Ishikawa (cell line): ENCODE data around the gene SLC43A1.

ENCODE experiments used
- CREB1 ChIP-seq: IDR thresholded peaks from 2 replicates; pipeline ENCODE4 v1.6.1; 2012; ENCODE audit warnings: low read depth
- NFIC ChIP-seq: IDR thresholded peaks from 2 replicates; pipeline ENCODE4 v1.6.1; 2012
- RAD21 ChIP-seq: IDR thresholded peaks from 2 replicates; pipeline ENCODE4 v1.6.1; 2012; ENCODE audit warnings: low read depth
- REST ChIP-seq: IDR thresholded peaks from 2 replicates; pipeline ENCODE4 v1.6.1; 2012; ENCODE audit warnings: low read depth, mild to moderate bottlenecking
- TAF1 ChIP-seq: IDR thresholded peaks from 2 replicates; pipeline ENCODE4 v1.6.1; 2012; ENCODE audit warnings: low read depth, mild to moderate bottlenecking
- TEAD4 ChIP-seq: IDR thresholded peaks from 2 replicates; pipeline ENCODE4 v1.6.1; 2012

DNA sequence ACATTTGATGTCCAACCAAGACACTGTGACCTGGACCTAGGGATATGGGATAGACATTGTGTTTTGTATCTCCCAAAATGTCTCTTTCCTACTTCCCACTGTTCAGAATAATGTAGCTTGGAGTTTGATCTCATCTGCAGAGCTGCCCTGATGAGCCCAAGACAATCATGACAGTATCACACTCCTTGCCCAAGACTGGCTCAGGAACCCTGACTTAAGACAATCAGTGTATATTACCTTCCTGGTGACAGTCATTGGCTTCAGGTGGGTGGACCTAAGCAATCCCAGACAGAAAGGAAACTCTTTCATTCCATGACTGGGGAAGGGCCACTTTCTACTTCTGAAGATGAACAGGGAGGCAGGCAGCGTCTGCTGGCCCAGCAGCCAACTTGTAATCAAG lies 69.4 kb downstream of the SLC43A1 start:
- TF ChIP-seq NFIC (no peak), RAD21 (no peak), CREB1 (no peak), TAF1 (no peak), TEAD4 (no peak), REST (no peak)
